Pons (tissue), 1 donor: ENCODE data around the gene SERPINB12.
A peak's percentile ranks its signal among the peaks of the same experiment; 100 is the strongest.

Experiments used
- DNase-seq: peaks from one replicate; pipeline ENCODE4 v3.0.0-alpha.2; 2016; ENCODE audit warnings: low spot score

Gene SERPINB12, protein sequence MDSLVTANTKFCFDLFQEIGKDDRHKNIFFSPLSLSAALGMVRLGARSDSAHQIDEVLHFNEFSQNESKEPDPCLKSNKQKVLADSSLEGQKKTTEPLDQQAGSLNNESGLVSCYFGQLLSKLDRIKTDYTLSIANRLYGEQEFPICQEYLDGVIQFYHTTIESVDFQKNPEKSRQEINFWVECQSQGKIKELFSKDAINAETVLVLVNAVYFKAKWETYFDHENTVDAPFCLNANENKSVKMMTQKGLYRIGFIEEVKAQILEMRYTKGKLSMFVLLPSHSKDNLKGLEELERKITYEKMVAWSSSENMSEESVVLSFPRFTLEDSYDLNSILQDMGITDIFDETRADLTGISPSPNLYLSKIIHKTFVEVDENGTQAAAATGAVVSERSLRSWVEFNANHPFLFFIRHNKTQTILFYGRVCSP

DNA sequence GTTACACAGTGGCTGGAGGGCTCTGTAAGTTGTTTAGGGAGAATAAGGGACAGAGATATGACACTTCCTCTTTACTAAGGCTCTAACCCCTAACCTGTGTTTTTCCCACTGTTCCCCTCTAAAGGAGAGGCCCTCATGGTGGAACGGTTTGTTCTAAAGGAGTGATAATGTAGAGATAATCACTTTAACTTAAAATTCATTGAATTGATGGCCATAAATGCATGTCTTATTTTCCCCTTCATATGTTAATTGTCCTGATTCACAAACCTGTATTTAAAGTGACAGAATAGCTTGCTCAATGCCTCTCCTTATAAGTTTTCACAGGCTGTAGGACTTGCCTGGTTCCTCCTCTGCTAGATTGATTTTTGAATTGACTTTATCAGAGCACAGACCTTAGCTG lies at the start of gene SERPINB12:
Gene SERPINB12, plus strand, starts transcription at position 301 of the 400 bp plus-strand sequence. CDS start 13,791 bp downstream, outside the sequence.
- DNase-seq, result no peak

DNA sequence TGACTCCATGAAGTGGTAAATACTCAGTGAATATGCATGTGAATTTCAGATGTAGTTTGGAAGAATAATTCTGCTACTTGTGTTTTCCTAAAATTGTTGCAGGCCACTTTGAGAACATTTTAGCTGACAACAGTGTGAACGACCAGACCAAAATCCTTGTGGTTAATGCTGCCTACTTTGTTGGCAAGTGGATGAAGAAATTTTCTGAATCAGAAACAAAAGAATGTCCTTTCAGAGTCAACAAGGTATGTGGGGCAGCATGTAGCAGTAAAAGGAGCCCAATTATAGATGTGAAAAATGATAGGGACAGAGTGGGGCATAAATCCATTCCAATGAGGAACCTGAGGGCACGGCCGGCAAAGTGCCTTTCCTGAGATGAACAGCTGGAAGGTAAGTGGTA lies 49.3 kb upstream of the SERPINB12 start:
- DNase-seq, result no peak

DNA sequence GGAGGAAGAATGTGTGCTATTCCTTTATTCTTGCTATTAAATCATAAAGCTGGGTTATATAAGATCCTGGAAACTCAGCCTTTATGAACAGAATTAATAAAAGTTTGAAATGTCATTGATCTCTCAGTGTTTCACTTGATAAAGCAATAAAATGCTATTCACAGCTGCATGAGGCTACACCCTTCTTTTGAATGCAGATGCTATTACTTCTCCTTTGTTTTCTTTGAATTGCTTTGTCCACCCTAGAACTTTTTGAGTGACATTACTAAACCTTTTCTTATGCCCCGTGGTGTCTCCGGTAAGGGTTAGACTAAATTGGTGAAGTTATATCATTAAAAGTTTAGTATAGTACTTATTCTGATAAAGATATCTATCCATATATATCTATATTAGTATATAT lies 46.5 kb upstream of the SERPINB12 start:
- no peak for DNase-seq

DNA sequence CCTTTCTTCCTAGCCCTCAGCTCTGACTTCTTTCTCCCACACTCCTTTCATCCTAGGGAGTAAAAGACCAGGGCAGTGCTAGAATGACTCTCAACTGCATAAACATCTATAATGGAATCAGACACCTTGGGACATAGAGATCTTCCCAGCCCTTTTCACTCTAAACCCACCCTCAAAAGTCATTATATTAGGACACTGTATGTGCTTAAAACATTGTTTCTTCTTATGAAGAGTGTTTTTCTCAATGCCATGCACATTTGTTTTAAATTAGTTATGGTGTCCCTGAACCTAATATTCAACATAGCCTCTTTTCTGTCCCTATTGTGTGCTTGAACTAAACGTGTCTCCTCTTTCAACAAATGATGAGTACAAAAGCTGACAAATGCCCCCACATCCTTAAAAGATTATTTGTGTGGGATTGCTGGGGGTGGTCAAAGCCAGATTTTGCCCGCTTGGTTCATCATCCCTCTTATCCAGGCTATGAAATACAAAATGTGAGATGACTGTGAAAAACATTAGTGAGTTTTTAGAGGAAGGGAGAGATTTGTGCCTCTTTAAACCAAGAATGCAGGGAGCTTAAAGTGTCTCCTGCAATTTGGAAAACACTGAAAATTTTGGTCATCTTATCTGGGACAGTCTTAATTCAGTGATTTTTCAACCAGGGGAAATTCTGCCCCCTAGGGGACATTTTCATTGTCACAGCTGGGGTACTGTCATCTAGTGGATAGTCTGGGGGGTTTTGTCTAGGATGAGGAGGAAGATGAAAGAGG lies 36.4 kb upstream of the SERPINB12 start:
- no peak for DNase-seq

DNA sequence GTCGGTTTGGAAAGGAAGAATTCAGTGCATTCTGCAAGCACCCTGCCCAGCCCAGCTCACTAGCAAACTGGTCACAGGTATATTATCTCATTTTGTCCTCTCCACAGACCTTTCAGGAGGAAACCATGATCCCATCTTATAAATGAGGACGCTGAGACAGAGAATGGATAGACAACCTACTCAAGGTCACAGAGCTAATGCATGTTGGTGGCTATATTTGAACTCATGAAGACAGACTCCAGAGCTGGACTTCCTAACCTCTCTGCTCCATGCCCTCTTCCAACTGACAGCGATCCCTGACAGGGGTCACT lies 35.9 kb upstream of the SERPINB12 start:
- no peak for DNase-seq

DNA sequence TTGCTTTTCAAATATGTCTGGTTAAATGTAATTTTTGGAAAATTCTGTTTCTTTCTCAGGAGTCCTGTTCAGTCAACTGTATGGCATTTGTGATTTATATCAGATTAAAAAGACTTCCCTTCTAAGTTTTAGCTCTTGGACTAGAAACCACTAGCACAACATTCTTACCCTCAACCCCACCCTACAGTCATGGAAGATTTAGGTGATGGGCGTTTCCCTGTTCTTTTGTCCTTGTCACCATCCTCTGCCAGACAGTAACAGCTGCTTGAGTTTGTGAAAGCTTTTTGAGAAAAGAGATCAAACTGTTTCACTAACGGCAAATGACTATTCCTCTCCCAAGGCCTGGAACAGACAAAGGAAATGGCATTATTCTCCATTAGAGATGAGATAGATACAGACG lies 33.6 kb upstream of the SERPINB12 start:
- DNase-seq, result no peak

DNA sequence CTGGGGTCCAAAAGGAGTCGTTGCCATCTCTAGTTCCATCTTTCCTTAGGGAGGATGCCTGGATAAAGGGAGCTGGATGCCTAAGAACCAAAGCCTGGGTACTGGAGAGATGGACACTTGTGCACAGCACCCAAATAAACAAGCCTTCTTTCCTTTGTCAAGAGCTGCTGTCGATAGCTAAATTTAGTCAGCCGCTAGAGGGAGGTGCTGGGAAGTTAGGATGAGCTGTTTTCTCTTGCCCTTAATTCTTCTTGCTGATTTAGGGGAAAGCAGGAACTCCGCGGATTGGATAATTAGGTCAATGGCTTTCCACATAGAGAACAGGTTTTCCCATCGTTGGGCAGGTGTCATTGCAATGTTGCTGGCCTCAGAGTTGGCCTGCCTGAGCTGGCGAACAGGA lies 30.9 kb upstream of the SERPINB12 start:
- DNase-seq, result peak; percentile 46

DNA sequence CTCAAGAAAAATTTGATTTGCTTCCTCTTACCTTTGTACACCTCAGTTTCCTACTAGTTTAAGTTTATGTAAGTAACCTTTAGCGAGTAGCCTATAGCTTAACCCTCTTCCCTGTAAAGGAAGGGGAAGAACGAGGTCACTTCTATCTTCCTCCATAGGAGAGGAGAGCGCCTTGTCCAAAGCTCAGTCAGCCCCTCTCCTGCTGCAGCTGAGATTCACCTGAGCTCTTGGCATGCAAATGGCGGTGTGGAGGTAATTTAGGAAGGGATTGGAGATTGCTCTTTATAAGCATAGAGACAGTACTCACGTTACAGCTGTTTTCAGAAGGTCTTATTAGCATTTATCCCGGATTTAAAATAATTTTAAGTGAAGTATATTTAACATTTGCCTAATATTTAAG lies 27.8 kb upstream of the SERPINB12 start:
- DNase-seq, result no peak

DNA sequence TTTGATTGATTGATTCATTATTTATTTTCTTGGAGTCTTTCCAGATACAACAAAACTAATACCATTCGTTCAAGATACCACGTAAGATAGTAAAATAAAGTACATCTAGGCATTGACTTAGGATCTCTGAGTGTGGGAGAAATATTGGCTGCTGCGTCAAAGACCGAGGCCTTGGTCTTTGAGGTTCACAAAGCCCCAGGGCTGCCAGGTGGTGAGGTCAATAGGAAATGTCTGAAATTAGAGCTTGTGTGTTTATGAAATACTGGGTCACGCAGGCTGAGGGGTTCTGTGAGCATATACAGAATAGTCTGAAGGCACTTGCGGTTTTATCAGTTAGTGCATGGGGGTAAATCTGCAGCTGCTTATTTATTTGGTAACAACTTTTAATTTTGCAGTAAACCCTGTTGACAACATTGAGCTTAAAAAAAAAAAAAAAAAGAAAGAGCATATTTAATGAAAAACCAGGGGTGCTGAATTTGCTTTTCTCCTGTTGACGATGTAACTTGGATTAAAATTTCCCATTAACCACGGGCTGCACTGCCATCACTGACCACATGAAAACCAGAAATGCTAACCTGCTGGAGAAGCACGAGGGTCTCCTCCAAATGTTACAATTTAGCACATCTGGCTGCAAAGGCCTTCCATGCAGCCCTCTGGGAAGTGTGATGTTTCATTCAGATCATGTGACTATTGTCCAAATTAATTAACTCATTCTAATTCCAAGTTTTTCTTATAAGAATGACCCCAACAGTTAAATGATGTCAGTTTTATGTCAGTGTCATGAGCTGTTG lies 27.1 kb upstream of the SERPINB12 start:
- no peak for DNase-seq

DNA sequence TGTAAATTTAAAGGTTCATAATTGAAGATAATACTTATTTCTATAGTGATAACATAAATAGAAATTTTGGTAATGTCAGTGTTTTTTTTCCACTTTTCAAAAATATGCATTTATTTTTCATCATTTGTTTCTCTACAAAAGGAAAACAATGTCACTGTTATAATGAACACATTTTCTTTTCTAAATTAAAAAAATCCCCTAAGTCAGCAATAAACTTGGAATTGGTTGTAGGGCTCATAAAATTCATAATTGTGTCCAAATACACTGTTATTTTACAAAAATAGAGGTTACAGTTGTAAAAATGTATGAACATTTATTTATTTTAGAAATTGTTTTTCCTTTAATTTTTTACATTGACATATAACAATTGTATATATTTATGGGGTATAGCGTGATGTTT lies 26.4 kb upstream of the SERPINB12 start:
- DNase-seq, result no peak

DNA sequence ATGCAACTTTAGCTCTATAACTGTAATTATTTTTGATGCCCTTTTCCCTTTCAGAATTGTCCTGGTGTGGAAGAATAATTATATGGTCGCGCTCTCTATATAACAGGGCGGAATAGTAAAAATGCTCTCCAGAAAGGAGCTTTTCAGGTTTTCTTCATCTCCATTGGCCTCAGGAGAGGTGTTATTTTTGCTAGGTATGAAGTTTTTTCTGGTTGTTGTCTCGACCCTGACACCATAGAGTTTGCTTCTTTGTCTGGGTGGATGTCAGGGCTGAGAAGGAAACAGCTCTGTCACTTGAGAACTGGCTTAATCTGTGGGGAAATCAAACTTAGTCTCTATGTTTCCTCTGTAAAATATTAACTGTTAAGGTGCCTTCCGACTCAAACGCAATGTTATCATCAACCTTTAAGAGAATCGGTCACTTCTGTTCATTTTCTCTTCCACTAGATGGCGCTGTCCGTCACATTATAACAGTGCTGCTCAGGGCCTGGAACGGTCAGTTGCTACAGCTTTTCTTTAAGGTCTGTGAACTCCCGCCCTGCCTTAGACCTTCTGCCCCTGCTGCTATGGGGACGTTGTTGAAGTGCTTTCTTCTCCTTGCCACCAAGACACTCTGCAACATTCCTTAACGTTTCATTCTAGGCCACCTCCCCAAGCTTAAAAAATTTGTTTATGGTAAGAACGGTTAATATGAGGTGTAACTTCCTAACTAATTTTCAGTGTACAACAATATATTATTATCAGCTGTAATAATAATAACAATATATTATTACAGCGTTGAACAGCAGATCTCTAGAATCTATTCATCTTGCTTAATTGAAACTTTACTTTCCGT lies 23.8 kb upstream of the SERPINB12 start:
- DNase-seq, result peak; percentile 87

DNA sequence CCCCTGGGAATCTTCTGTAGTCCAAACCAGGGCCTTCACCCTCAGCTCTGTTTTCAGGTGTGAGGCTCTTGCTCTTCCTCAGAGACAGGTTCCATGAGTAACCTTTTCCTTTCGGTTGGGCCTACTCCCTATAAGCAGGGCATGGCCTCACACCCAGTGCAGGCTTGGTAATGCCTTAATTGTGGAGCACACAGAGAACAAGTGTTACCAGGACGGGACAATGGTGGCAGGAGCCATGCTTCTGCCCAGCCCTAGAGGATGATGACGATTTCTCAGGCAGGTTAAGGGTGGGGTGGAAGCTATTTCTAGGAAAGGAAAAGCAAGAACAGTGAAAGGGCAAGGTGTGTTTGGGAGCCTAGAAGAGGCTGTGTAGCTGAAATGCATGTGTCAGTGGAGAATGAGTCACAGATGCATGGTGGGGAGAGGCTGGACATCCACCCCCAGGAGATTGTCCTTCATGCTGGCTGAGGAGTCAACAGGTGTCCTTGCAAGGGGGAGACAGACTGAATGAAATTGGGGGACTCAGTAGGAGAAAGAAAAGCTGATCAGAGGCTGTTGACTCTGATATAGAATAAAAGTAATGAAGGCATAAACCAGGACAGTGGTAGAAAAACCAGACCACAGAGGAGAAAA lies 22.0 kb upstream of the SERPINB12 start:
- DNase-seq, result no peak

DNA sequence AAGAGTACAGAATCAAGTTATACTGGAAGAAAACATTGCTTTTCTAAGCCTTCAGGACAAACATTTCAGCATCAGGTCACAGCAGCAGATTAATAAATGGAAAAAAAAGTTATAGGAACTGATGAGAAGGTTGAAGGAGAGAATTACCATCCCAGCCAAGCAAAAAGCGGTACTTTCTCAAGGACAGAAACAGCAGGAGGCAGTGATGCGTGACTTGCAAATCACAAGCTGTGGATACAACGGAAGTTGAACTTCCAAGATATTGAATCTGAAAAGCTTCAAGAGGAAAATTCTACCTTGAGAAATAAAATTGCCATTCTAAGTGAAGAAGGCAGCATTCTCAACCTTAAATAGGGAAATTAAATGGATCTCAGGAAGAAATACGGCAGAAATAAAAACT lies 18.5 kb upstream of the SERPINB12 start:
- no peak for DNase-seq

DNA sequence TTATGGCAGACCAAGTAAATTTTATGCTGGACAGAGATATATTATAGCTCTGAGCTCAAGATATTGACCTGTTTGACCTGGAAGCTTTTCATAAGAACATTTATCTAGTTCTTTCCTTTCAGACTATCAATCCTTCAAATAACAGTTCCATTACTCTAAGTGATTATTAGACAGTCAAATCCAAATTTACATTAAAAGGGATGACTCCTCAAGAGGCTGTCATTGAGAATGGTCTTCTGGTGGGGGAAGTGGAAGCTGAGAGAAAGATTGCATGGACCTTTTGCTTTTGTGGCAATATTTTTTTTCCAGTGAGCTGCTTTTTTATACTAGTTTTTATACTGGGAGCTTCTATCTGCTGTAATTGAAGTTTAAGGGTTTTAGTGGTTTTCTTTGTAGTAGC lies 14.9 kb upstream of the SERPINB12 start:
- DNase-seq, result no peak

DNA sequence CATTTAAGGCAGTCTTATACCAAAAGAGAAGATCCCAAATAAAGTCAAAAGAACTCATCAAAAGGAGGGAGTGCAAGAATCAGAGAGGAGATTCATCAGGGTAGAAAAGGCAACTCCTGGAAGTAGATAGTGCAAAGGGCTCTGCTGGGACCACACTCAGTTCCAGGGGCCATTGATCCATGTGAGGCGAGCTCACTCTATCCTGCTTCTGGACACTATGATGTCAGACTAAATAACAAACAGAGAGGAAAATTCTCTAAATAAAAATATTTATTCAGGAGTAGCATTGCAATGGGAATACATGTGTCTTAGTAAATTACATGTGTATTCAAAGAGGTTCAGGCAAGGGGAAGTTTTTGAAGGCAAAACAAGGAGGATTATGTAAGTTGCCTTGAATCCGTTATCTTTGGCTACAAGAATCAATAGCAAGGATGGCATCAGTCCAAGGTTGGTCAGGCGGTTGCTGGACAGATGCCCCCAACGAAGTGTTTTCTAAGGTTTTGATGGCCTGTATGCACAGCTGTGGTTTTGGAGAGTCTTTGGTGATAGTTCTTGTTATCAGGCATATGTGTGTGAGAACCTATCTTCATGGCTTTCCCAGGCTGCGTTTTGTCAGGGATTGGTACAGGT lies 13.2 kb upstream of the SERPINB12 start:
- DNase-seq, result no peak

DNA sequence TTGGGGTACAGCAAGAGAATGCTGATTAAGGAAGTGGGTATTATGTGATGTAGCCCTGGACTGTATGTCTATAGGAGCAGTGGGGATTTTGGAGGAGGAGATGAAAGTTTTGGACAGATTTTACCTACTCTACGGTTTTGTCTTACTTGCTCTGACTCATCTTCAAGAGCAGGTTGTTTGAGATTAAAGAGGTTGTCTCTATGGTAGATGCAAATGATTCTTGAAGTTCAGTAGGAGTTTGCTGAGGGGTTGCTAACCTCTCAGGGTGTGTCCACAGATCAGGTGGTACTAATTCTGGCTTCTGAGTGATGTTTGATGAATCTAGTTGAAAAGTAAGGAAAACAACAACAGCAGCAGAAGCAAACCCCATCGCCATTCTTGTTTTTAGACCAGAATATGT lies 9.7 kb upstream of the SERPINB12 start:
- no peak for DNase-seq

DNA sequence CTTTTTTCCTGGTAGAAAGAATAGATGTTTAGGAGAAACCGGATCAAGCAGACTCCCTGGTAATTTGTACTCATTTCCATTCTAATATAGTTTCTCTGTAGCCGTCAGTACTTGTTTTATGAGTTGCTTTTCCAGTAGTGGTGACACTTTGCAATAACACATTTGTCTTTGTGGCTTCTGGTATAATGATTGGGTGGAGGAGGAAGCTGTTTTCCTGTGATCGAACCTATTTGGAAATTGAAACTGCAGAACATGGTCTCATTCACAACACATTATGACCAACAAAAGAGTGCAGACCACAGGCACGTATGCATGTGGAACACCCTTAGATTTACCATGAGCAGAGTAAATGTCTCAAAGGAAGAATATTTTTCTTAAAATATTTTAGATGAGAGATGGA lies 7.6 kb upstream of the SERPINB12 start:
- DNase-seq, result no peak

DNA sequence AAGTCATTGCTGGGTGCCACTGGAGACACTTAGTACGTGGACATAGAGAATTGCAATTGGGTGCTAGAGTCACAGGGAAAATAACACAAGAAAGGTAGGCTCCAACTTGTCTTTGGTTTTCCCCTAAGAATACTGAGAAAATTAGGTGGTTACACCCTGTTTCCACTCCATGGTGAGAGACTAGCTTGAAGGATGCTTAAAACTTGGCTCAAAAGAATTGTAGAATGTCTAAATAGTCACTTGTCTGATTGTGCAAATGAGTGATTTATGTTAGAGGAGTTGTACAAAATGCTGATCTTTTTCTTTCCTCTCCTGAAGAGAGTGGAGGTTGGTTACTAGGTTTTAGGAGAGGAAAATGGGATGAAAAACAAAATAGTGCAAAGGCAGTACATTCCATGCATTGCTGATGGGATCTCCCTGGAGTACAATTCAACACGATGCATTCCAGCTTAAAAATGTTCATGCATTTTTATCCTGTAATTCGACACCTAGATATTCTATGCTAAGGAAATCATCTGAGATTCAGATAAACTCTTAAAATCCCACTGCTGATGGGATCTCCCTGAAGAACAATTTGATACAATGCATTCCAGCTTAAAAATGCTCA lies 2.2 kb upstream of the SERPINB12 start:
- DNase-seq, result no peak

DNA sequence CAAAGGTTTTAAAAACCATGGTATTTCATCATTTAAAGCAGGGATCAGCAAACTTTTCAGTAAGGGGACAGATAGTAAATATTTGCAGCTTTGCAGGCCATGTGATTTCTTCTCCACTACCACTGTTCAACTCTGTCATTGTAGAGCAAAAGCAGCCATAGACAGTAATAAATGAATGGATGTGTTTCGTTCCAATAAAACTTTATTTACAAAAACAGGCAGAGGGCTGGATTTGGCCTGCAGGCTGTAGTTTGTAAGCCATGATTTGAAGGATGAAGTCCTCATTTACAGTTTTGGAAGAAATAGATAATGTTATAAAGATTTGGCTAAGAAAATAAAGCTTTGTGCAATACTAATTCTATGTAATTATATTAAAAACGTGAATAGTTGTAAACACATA lies 1.8 kb downstream of the SERPINB12 start:
- no peak for DNase-seq

DNA sequence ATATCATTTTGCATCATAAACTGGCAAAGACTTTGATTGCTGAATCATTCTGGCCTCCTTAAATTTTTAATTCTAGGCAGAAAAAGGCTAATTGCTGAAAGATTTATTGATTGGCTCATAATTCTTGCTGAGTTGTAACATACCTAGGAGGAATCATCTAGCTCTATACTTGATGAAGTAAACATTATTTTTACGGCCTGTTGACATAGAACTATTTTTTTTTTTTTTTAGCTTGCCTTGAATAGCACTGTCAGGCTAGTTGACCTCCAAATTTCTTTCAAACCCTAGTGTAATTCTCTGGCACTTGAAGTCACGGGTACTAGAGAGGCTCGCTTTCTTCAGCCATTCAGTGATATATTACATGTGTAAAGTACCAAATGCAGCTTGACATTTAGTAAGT lies 2.8 kb downstream of the SERPINB12 start:
- DNase-seq, result no peak
